Tibial artery (tissue), 4 donors: ENCODE data around the gene TMPO.
"Not testable (repeated sequence)": the region's sequence is repeated elsewhere in the genome, so short reads cannot be mapped to it uniquely, and the experiment has no call there.

ENCODE experiments used
- DNase-seq, 2 donors: peaks; one replicate each; pipeline ENCODE4 v3.0.0-alpha.2; 2019
- H3K27ac ChIP-seq, 2 donors: fragments of 200-600 bp; sonication (generic) in 1 of 2; 1 replicate in 1 of 2; 2 replicates in 1 of 2; pipeline ENCODE4 v1.5.1; 2018 to 2019; ENCODE audit warnings: mild to moderate bottlenecking in 1 of 2
- H3K27me3 ChIP-seq, 2 donors: fragments of 200-600 bp; sonication (generic) in 1 of 2; one replicate each; pipeline versions ENCODE4 v1.5.1 to v1.6.0; 2016 to 2019
- H3K36me3 ChIP-seq, 3 donors: fragments of 200-600 bp; sonication (generic) in 2 of 3; one replicate each; pipeline ENCODE4 v1.5.1; 2016 to 2019; ENCODE audit warnings: mild to moderate bottlenecking in 2 of 3
- H3K4me1 ChIP-seq, 4 donors: fragments of 200-600 bp; sonication (generic) in 2 of 4; 1 replicate in 3 of 4; 2 replicates in 1 of 4; pipeline ENCODE4 v1.5.1; 2016 to 2019
- H3K4me3 ChIP-seq, 2 donors: fragments of 200-600 bp; sonication (generic) in 1 of 2; 1 replicate in 1 of 2; 2 replicates in 1 of 2; pipeline ENCODE4 v1.5.1; 2018 to 2019; ENCODE audit warnings: mild to moderate bottlenecking in 2 of 2
- H3K9me3 ChIP-seq, 3 donors: fragments of 200-600 bp; sonication (generic) in 1 of 3; one replicate each; pipeline ENCODE4 v1.5.1; 2016 to 2019
- intact Hi-C: fragments of 100-400 bp; cut with DNase I; formaldehyde crosslinking; loops from one replicate; pipeline ENCODE4 v1.15.0; 2023; ENCODE audit warnings: low total_unique reads
- TF ChIP-seq, protein P1 (sequence below), 2 experiments: fragments of 200-600 bp in 1 of 2; fragments of 450-650 bp in 1 of 2; IDR thresholded peaks; one replicate each; pipeline ENCODE4 v1.5.1; 2017 to 2019; ENCODE audit warnings: antibody characterized with exemption in 2 of 2, mild to moderate bottlenecking in 1 of 2, moderate library complexity in 1 of 2

Gene TMPO

DNA sequence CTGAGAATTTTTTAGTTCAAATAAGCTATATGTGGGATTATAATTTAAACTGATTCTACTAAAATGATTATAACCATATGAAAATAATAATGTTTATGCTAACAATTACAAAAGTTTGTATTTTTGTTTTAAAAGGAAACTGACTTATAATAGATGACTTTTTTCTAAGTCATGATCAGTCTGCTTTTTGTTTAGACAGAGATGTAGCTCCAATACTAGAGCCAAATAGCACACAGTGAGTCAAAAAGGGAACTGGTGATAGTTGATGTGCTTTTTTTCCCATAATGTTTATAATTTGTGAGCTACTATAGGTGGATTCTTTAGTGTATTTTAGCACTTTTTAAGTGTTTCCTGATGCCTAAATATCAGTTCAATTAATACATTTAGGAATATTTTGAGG is 28.3 kb downstream of the TMPO start:
- DNase-seq = no peak
- H3K27ac ChIP-seq = no peak overlapping the region
- H3K9me3 ChIP-seq = no peaks in the 10 kb centered on the region
- H3K4me3 ChIP-seq = no peak overlapping the region
- intact Hi-C loops = no loop called here
- H3K27me3 ChIP-seq = no peaks in the 10 kb centered on the region
- TF ChIP-seq, protein P1, sequence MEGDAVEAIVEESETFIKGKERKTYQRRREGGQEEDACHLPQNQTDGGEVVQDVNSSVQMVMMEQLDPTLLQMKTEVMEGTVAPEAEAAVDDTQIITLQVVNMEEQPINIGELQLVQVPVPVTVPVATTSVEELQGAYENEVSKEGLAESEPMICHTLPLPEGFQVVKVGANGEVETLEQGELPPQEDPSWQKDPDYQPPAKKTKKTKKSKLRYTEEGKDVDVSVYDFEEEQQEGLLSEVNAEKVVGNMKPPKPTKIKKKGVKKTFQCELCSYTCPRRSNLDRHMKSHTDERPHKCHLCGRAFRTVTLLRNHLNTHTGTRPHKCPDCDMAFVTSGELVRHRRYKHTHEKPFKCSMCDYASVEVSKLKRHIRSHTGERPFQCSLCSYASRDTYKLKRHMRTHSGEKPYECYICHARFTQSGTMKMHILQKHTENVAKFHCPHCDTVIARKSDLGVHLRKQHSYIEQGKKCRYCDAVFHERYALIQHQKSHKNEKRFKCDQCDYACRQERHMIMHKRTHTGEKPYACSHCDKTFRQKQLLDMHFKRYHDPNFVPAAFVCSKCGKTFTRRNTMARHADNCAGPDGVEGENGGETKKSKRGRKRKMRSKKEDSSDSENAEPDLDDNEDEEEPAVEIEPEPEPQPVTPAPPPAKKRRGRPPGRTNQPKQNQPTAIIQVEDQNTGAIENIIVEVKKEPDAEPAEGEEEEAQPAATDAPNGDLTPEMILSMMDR (IDR thresholded peaks at IDR 0.05) = no peak
- no peaks in the 10 kb centered on the region for H3K4me1 ChIP-seq
- H3K36me3 ChIP-seq = peaks cover 19 to 35% (median 33%) of the 10 kb centered on the region in 3 donors

GRCh38 chr12:98544751-98545150 is 29.4 kb downstream of the TMPO start:
- H3K9me3 ChIP-seq = no peaks in the 10 kb centered on the region

DNA sequence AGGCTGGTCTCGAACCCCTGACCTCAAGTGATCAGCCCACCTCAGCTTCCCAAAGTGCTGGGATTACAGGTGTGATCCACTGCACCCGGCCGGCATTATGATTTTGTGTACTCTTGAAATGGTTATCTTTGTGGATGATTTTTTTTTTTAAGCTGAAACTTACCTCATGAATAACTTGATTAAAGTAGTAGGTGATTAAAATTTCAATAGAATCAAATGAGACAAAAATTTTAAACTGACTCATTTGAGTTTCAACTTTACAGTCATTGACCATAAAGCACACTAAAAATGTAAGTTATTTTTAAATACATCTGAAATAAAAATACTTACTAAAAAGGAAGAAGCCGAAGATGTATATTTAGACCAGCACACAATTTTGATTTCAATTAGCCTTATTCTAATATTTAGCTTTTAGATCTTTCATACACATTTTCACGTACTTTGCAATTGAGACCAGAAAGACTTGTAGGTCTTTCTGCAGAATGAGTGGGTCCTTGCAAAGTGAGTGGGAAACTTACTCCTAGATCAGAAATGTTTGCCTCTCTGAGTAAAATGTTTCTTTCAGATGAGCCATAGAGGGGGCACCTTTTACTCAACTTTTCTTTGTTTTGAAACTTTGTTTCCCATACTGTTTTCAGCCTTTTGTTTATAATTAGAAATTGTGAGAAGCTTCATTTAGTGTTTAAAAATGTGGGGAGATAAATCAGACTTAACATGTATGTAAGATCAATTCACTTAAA is 34.2 kb downstream of the TMPO start:
- intact Hi-C loops = no loop called here
- Histone ChIP-seq H3K4me1 (no peaks in the 10 kb centered on the region), H3K9me3 (no peaks in the 10 kb centered on the region), H3K36me3 (peaks cover 33 to 48% (median 35%) of the 10 kb centered on the region in 3 donors), H3K4me3 (no peak overlapping the region), H3K27ac (no peak overlapping the region), H3K27me3 (no peaks in the 10 kb centered on the region)
- no peak for DNase-seq
- TF ChIP-seq, protein P1 (IDR thresholded peaks at IDR 0.05) = no peak

More at GRCh38 chr12:98544751-98545150, 29.4 kb downstream of the TMPO start:
- H3K4me3 ChIP-seq = no peak overlapping the region
- no peak for DNase-seq
- peaks cover 27 to 37% (median 28%) of the 10 kb centered on the region in 3 donors for H3K36me3 ChIP-seq
- H3K4me1 ChIP-seq = no peaks in the 10 kb centered on the region
- intact Hi-C loops = no loop called here
- H3K27ac ChIP-seq = no peak overlapping the region
- TF ChIP-seq, protein P1 (IDR thresholded peaks at IDR 0.05) = no peak
- H3K27me3 ChIP-seq = no peaks in the 10 kb centered on the region

DNA sequence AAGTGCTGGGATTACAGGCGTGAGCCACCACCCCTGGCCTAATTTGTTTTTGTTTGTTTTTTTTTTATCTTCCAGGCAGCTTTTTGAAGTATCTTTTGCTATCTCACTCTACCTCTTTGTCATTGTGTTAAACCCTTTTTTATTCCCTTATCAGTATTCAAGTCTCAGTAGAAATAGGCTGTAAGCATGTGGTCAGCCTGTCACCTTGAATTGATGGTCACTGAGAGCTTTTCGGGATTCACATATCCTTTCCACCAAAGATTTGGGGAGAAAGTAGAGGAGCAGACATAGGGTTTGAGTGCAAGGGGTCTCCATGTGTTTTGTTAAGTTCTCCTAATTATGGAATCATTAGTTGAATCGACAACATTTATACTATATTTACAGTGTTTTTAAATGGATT is 36.4 kb downstream of the TMPO start:
- H3K27ac ChIP-seq = no peak overlapping the region
- no peaks in the 10 kb centered on the region for H3K27me3 ChIP-seq

DNA sequence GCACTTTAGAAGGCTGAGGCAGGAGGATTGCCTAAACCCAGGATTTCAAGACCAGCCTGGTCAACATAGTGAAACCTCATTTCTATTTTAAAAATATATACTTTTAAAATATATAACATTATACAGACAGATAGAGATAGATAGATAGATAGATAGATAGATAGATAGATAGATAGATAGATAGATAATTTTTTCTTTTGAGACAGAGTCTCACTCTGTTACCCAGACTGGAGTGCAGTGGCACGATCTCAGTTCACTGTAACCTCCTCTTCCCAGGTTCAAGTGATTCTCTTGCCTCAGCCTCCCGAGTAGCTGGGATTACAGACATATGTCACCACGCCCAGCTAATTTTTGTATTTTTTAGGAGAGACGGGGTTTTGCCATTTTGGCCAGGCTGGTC is 42.7 kb downstream of the TMPO start:
- H3K9me3 ChIP-seq, H3K27me3 ChIP-seq, H3K4me1 ChIP-seq, DNase-seq, H3K27ac ChIP-seq, H3K36me3 ChIP-seq, H3K4me3 ChIP-seq, intact Hi-C loops: not testable (repeated sequence)

More for the DNA sequence above, 36.4 kb downstream of the TMPO start:
- TF ChIP-seq, protein P1 (IDR thresholded peaks at IDR 0.05) = no peak
- H3K36me3 ChIP-seq = peaks cover 25 to 42% (median 34%) of the 10 kb centered on the region in 3 donors
- intact Hi-C loops = no loop called here
- H3K9me3 ChIP-seq = no peaks in the 10 kb centered on the region
- no peaks in the 10 kb centered on the region for H3K4me1 ChIP-seq
- H3K4me3 ChIP-seq = no peak overlapping the region
- no peak for DNase-seq

- Histone ChIP-seq H3K4me1 (no peaks in the 10 kb centered on the region), H3K36me3 (no peaks in the 10 kb centered on the region), H3K27me3 (no peaks in the 10 kb centered on the region), H3K27ac (no peak overlapping the region), H3K9me3 (peaks cover 0 to 3% (median 0%) of the 10 kb centered on the region in 3 donors), H3K4me3 (no peak overlapping the region)
- no peak for DNase-seq
- TF ChIP-seq, protein P1 (IDR thresholded peaks at IDR 0.05) = no peak
- intact Hi-C loops = no loop called here
Observed at GRCh38 chr12:98559666-98560065, 44.3 kb downstream of the TMPO start.
